Measurements from ENCODE around the gene MAJIN.

- TF ChIP-seq SUZ12 (IDR thresholded peaks at IDR 0.05), result no peak
- no peak for TF ChIP-seq PKNOX1 (IDR thresholded peaks at IDR 0.05)
- TF ChIP-seq FOXM1 (IDR thresholded peaks at IDR 0.05; ENCODE audit: borderline replicate concordance), result no peak
- TF ChIP-seq ZNF384 (IDR thresholded peaks at IDR 0.05), result no peak
- no peak for TF ChIP-seq FOXA1 (IDR thresholded peaks at IDR 0.05)
- no peak for TF ChIP-seq FOXK2 (IDR thresholded peaks at IDR 0.05)
Measured at GRCh38 chr11:64915376-64915887, 56.5 kb downstream of the MAJIN start.
